Activated CD4-positive, alpha-beta memory T cell treated with anti-CD3 and anti-CD28 coated beads for 36 hours (primary cell): Measurements from ENCODE around the gene TYW3. TPM values are rescaled to one million over a fixed set of nuclear protein-coding genes. Genes with fewer than 3 reads are reported as not detected.

ENCODE experiments used
- CTCF ChIA-PET: fragments of 350-600 bp; sonication (Branson Sonifier 250); formaldehyde crosslinking; loops from one replicate; lab custom pipeline; 2021; ENCODE audit warnings: antibody characterized with exemption, inconsistent platforms; lab: Charles Lee
- POLR2A ChIA-PET: fragments of 350-600 bp; sonication (Branson Sonifier 250); formaldehyde crosslinking; loops from one replicate; lab custom pipeline; 2021; ENCODE audit warnings: antibody characterized with exemption; lab: Charles Lee
- DNase-seq: peaks from one replicate; pipeline ENCODE4 v3.0.0-alpha.2; 2020
- H3K27ac Mint-ChIP-seq: one replicate; pipeline ENCODE4 v1.8.0; 2021; ENCODE audit warnings: mixed read lengths
- H3K27me3 Mint-ChIP-seq: one replicate; pipeline ENCODE4 v1.8.0; 2021; ENCODE audit warnings: mixed read lengths
- H3K36me3 Mint-ChIP-seq: one replicate; pipeline ENCODE4 v1.8.0; 2021; ENCODE audit warnings: mixed read lengths
- H3K4me1 Mint-ChIP-seq: one replicate; pipeline ENCODE4 v1.8.0; 2021; ENCODE audit warnings: low read depth, mixed read lengths
- H3K4me3 Mint-ChIP-seq: one replicate; pipeline ENCODE4 v1.8.0; 2021; ENCODE audit warnings: mild to moderate bottlenecking, mixed read lengths
- H3K9me3 Mint-ChIP-seq: one replicate; pipeline ENCODE4 v1.8.0; 2021; ENCODE audit warnings: mixed read lengths
- intact Hi-C: fragments of 100-400 bp; cut with micrococcal nuclease; formaldehyde crosslinking; loops from one replicate; pipeline ENCODE4 v1.15.1; 2023
- total RNA-seq, 2 experiments: library from RNA; stranded (reverse); gene quantifications; one replicate each; pipeline ENCODE4 v1.2.3, GENCODE V29; 2021

Gene TYW3, protein sequence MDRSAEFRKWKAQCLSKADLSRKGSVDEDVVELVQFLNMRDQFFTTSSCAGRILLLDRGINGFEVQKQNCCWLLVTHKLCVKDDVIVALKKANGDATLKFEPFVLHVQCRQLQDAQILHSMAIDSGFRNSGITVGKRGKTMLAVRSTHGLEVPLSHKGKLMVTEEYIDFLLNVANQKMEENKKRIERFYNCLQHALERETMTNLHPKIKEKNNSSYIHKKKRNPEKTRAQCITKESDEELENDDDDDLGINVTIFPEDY
- total RNA-seq: 10 to 100 TPM; 29.0 to 30.3 TPM

DNA sequence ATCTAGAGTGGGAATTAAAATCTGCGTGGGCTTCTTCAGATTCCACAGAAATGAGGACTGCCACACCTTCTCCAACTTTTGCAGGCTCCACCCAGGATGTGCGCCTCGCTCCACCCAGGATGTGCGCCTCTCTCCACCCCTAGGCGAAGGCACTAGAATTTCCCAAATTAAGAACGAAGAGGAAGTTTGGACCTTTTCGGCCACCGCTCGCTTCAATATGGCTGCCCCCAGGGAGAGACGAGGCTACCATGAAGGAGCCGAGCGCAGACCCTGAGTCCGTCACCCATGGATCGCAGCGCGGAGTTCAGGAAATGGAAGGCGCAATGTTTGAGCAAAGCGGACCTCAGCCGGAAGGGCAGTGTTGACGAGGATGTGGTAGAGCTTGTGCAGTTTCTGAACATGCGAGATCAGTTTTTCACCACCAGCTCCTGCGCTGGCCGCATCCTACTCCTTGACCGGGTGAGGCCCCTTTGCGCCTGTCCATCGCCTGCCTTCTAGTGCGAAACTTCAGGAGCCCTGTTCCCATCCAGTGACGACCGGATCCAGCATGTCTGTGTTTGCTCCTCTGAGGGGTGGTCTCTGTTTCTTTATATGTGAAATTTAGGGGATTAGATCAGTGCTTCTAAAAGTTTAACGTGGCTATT, at the start of gene TYW3, which contains the start of gene CRYZ:
Gene TYW3 (plus strand): TSS at position 193 of the 644 bp plus-strand sequence. CDS start 93 bp downstream, at position 286.
Gene CRYZ (minus strand): TSS at position 91 of the 644 bp plus-strand sequence. CDS start 8,229 bp downstream, outside the sequence.
- ChIA-PET POLR2A (interaction anchor here (1.7 kb wide), 1 partner anchor 31 kb away, joined by 4 read pairs; no protein-coding TSS in a partner anchor), CTCF (interaction anchor here (0.6 to 2.6 kb wide), 21 partner anchors 10 to 1448 kb away, joined by 3 to 18 read pairs (median 4); no protein-coding TSS in a partner anchor)
- H3K27ac Mint-ChIP-seq: peak within 1 kb of the TSS; percentile 94

DNA sequence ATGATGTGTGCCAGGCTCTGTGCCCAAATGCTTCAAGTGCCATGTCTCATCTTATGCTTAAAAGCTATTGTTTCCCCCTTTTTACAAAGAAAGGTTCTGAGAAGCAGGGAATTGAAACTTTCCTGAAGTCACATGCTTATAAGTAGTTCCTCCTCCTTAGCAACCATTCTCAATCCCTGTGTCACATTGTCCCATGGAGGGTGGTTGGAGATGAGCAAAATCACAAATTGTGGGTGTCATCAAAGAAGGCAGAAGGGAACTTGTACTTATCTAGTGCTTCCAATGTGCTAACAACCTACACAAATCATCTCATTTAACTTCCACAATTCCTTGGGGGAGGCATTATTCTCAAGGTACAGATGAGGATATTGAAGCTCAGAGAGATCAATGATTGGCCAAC, 49.3 kb upstream of the TYW3 start:
- ChIA-PET POLR2A (no interaction called here), CTCF (no interaction called here)
- Mint-ChIP-seq H3K27me3 (peaks cover 9% of the 10 kb centered on the region), H3K36me3 (no peaks in the 10 kb centered on the region), H3K4me1 (peaks cover 5% of the 10 kb centered on the region), H3K4me3 (no peak overlapping the region), H3K9me3 (no peaks in the 10 kb centered on the region), H3K27ac (no peak overlapping the region)
- intact Hi-C loops: loop anchor here (5.0 to 10.0 kb wide), 3 partner anchors 49 to 669 kb away; partner anchors contain the start of genes CRYZ, FPGT, LRRIQ3 and TYW3
- DNase-seq: no peak

More for the DNA sequence above, at the start of gene TYW3, which contains the start of gene CRYZ:
- peaks cover 44% of the 10 kb centered on the region for H3K4me1 Mint-ChIP-seq
- intact Hi-C loops: loop anchor here (1.0 to 5.0 kb wide), 7 partner anchors 12 to 1054 kb away; partner anchors contain the start of genes FPGT, LRRIQ3 and RABGGTB
- peak within 1 kb of the TSS; percentile 87 for H3K4me3 Mint-ChIP-seq
- H3K36me3 Mint-ChIP-seq: peaks cover 29% of the 10 kb centered on the region
- no peaks in the 10 kb centered on the region for H3K27me3 Mint-ChIP-seq
- no peaks in the 10 kb centered on the region for H3K9me3 Mint-ChIP-seq
- peak; percentile 94 for DNase-seq

DNA sequence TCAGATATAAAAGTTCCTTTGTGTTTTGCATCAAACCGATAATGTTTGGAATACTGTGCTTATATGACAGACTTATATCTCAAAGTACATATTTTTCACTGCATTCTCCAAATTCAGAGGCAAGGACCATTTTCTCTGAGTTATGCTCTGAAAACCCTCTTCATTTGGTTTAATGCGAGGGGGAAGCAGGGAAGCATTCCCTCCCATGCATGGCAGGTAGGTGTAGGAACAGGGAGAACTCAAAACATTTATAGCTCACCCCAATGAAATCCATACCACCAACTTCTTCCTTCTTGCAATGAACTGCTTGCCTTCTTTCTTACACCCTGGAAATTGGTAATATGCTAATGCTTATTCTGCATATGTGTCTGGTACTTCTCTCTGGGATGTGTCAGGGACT, 48.7 kb upstream of the TYW3 start:
- ChIA-PET CTCF (no interaction called here), POLR2A (no interaction called here)
- DNase-seq: no peak
- no peaks in the 10 kb centered on the region for H3K36me3 Mint-ChIP-seq
- H3K27ac Mint-ChIP-seq: no peak overlapping the region
- H3K27me3 Mint-ChIP-seq: peaks cover 6% of the 10 kb centered on the region
- no peaks in the 10 kb centered on the region for H3K9me3 Mint-ChIP-seq
- no peak overlapping the region for H3K4me3 Mint-ChIP-seq
- H3K4me1 Mint-ChIP-seq: peaks cover 5% of the 10 kb centered on the region
- intact Hi-C loops: loop anchor here (5.0 to 10.0 kb wide), 3 partner anchors 48 to 670 kb away; partner anchors contain the start of genes CRYZ, FPGT, LRRIQ3 and TYW3

DNA sequence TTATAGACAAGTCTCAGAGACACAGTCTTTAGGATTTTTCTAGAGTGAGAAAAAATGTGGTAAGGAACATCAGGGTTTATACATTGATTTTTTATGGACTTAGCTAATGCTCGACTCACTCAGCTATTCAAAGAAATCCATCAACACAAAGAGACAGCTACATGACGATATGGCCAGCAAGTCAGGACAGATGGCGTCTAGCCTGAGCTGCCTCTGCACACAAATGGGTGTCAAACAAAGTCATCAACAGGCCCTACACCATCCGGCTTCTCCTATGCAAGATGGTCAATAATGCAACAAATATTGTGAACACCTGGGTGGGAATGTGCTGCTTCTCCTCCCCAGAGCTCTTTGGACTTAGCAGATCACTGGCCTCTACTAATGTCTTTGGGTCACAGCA, 46.0 kb upstream of the TYW3 start:
- DNase-seq: no peak
- POLR2A ChIA-PET: interaction anchor here (0.6 kb wide), 1 partner anchor 945 kb away, joined by 5 read pairs; no protein-coding TSS in a partner anchor
- no peak overlapping the region for H3K4me3 Mint-ChIP-seq
- H3K36me3 Mint-ChIP-seq: no peaks in the 10 kb centered on the region
- H3K4me1 Mint-ChIP-seq: no peaks in the 10 kb centered on the region
- no peak overlapping the region for H3K27ac Mint-ChIP-seq
- CTCF ChIA-PET: interaction anchor here (0.8 to 1.5 kb wide), 3 partner anchors 12 to 46 kb away, joined by 3 to 6 read pairs (median 4); partner anchors contain the start of genes CRYZ and TYW3
- H3K9me3 Mint-ChIP-seq: no peaks in the 10 kb centered on the region
- H3K27me3 Mint-ChIP-seq: peaks cover 5% of the 10 kb centered on the region
- intact Hi-C loops: loop anchor here (10.0 kb wide), 1 partner anchor 672 kb away; no protein-coding TSS in a partner anchor

DNA sequence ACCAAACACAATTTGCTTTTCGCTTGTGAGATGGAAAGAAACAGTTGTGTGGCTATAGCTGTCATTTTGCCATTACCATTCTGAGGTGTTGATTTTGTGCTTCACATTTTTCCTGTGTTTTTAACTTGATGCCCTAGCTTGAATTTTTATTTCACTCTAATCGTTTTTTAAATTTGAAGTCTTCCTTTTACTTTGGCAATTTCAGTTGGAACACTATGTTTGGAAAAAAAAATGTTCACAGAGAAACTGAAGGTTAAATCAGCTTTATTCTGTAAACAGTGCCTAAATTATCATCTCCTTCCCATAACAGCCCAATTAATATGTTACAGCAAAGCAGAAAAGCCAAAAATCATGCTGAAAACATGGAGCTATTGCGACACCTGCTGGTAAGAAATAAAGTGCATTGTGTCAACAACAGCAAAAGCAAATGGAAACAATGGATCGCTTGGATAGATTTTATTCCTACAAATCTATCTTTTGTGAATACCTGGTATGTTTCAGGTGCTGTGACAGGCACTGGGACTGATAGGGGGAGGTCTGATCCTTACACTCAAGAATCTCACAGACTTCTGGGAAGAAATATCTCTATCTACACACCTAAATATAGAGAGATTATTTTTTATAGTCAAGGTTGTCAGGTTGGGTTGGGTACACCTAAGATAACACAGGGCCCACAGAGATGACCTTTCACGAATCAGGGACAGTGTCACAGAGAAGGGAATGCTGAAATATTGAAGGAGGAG, 43.2 kb upstream of the TYW3 start:
- Mint-ChIP-seq H3K27me3 (peaks cover 2% of the 10 kb centered on the region), H3K9me3 (no peaks in the 10 kb centered on the region), H3K27ac (no peak overlapping the region), H3K4me3 (no peak overlapping the region), H3K36me3 (no peaks in the 10 kb centered on the region), H3K4me1 (no peaks in the 10 kb centered on the region)
- DNase-seq: peak; percentile 42
- POLR2A ChIA-PET: no interaction called here
- intact Hi-C loops: loop anchor here (2.0 to 10.0 kb wide), 2 partner anchors 43 to 675 kb away; partner anchors contain the start of genes CRYZ and TYW3
- CTCF ChIA-PET: interaction anchor here (0.6 to 2.4 kb wide), 25 partner anchors 9 to 850 kb away, joined by 3 to 18 read pairs (median 4); partner anchors contain the start of genes CRYZ and TYW3

DNA sequence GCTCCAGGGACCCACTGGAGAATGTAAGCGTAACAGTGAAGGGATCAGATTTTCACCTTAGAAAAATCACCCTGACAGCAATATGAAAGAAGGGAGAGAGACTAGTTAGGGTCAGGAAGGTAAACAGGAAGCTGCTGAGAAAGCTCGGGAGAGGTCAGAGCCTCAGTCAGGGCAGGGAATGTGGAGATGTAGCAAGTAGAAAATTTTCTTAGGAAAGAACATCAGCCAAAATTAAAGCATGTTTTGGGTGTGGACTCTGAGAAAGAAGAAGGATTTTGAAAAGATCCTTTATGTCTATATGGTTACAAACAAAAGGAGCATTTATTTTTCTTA, 42.6 kb upstream of the TYW3 start:
- no peaks in the 10 kb centered on the region for H3K36me3 Mint-ChIP-seq
- H3K9me3 Mint-ChIP-seq: no peaks in the 10 kb centered on the region
- no peak overlapping the region for H3K4me3 Mint-ChIP-seq
- CTCF ChIA-PET: interaction anchor here (1.0 to 2.4 kb wide), 14 partner anchors 8 to 692 kb away, joined by 3 to 18 read pairs (median 4); partner anchors contain the start of genes CRYZ and TYW3
- intact Hi-C loops: loop anchor here (2.0 kb wide), 1 partner anchor 42 kb away; the partner anchor contains the start of genes CRYZ and TYW3
- H3K27ac Mint-ChIP-seq: no peak overlapping the region
- no peak for DNase-seq
- peaks cover 2% of the 10 kb centered on the region for H3K27me3 Mint-ChIP-seq
- POLR2A ChIA-PET: no interaction called here
- H3K4me1 Mint-ChIP-seq: no peaks in the 10 kb centered on the region

DNA sequence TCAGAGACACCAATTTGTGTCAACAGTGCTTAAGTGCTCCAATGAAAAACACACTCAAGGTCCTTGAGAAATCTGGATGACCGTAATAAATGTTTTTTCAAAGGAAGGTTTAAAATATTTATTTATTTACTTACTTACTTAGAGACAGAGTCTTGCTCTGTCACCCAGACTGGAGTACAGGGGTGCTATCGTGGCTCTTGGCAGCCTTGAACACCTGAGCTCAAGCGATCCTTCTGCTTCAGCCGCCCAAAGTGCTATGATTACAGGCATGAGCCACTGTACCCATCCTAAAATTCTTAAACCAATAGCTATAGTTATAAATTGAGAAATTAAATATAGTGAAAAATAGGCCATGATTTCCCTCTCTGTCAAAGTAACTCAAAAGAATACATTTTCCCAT, 42.0 kb upstream of the TYW3 start:
- CTCF ChIA-PET: interaction anchor here (1.7 kb wide), 1 partner anchor 43 kb away, joined by 6 read pairs; the partner anchor contains the start of genes CRYZ and TYW3
- Mint-ChIP-seq H3K36me3 (no peaks in the 10 kb centered on the region), H3K27me3 (peaks cover 2% of the 10 kb centered on the region), H3K9me3 (no peaks in the 10 kb centered on the region), H3K4me3 (no peak overlapping the region), H3K4me1 (no peaks in the 10 kb centered on the region), H3K27ac (no peak overlapping the region)
- POLR2A ChIA-PET: no interaction called here
- intact Hi-C loops: loop anchor here (2.0 kb wide), 1 partner anchor 42 kb away; the partner anchor contains the start of genes CRYZ and TYW3
- no peak for DNase-seq

DNA sequence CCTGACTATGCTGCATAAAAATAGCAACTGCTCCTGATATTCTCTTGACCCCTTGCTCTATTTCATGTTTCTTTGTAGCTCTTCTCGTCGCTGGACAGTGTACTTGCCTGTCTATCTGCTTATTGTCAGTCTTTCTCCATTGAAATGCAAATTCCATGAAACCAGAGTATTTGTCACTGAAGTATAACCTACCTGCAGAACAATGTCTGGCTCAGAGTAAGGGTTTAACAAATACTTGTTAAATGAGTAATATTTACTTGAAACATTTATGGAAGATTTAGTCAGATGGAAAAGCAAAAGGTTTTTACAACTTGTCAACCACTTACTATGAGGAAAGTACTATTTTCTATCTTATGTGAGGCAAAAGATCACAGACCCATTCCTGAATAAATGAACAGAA, 39.5 kb upstream of the TYW3 start:
- Mint-ChIP-seq H3K4me3 (no peak overlapping the region), H3K9me3 (no peaks in the 10 kb centered on the region), H3K27ac (no peak overlapping the region), H3K27me3 (peaks cover 2% of the 10 kb centered on the region), H3K4me1 (no peaks in the 10 kb centered on the region), H3K36me3 (no peaks in the 10 kb centered on the region)
- intact Hi-C loops: no loop called here
- ChIA-PET POLR2A (no interaction called here), CTCF (interaction anchor here (0.7 kb wide), 1 partner anchor 40 kb away, joined by 3 read pairs; no protein-coding TSS in a partner anchor)
- DNase-seq: no peak

DNA sequence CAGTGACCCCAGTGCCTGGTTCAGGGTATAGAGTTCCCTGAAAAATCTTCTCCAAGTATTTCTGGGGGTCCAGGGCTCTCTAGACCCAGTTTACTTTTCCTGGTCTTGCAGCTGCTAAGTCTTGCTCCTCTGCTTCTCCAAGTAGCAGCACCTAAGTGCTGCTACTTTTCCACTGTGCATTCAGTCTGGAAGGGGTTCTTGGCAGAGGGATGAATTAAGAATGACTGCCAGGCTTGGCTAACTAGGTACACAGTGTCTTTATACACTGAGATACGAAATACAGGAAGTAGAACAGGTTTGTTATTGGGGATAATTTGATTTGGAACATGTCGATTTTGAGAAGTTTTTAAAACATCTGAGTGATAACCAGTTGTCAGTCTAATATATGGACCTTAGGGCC, 35.1 kb upstream of the TYW3 start:
- Mint-ChIP-seq H3K27me3 (no peaks in the 10 kb centered on the region), H3K9me3 (no peaks in the 10 kb centered on the region), H3K27ac (no peak overlapping the region), H3K4me3 (no peak overlapping the region), H3K36me3 (peaks cover 1% of the 10 kb centered on the region), H3K4me1 (no peaks in the 10 kb centered on the region)
- no peak for DNase-seq
- CTCF ChIA-PET: interaction anchor here (1.6 kb wide), 1 partner anchor 11 kb away, joined by 6 read pairs; no protein-coding TSS in a partner anchor
- POLR2A ChIA-PET: no interaction called here
- intact Hi-C loops: no loop called here

DNA sequence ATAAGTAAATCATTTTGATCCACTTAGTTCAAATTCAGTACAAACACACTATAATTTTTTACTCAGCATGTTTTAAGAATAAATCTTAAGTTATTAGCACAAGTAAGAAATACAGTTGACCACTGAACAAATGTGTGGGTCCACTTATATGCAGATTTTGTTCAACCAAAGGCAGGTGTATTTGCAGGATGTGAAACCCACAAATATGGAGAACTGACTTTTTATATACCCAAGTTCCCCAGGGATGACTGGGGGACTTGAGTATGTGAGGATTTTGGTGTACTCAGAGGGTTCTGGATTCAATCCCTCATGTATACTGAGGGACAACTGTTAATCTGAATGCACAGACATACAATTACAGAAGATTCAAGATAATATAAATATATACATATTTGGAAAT, 33.6 kb upstream of the TYW3 start:
- Mint-ChIP-seq H3K36me3 (peaks cover 11% of the 10 kb centered on the region), H3K27ac (no peak overlapping the region), H3K4me1 (no peaks in the 10 kb centered on the region), H3K27me3 (no peaks in the 10 kb centered on the region), H3K4me3 (no peak overlapping the region), H3K9me3 (no peaks in the 10 kb centered on the region)
- CTCF ChIA-PET: interaction anchor here (0.6 to 1.6 kb wide), 3 partner anchors 10 to 76 kb away, joined by 3 to 16 read pairs (median 6); no protein-coding TSS in a partner anchor
- POLR2A ChIA-PET: no interaction called here
- intact Hi-C loops: no loop called here
- DNase-seq: no peak
